Nephron progenitor cell (in vitro differentiated cells): ENCODE data around the gene ARRB2.
"Not testable (repeated sequence)": the region's sequence is repeated elsewhere in the genome, so short reads cannot be mapped to it uniquely, and the experiment has no call there.

Experiments
- DNase-seq: peaks from one replicate; pipeline ENCODE4 v3.0.0; 2021
- H3K27ac Mint-ChIP-seq: 2 replicates; pipeline ENCODE4 v1.8.0; 2021; ENCODE audit warnings: mild to moderate bottlenecking, moderate library complexity, mixed read lengths
- H3K27me3 Mint-ChIP-seq: 2 replicates; pipeline ENCODE4 v1.8.0; 2021; ENCODE audit warnings: mild to moderate bottlenecking, low read depth, mixed read lengths; ENCODE audit not compliant: poor library complexity
- H3K36me3 Mint-ChIP-seq: 2 replicates; pipeline ENCODE4 v1.8.0; 2021; ENCODE audit warnings: low read depth, mixed read lengths
- H3K4me1 Mint-ChIP-seq: 2 replicates; pipeline ENCODE4 v1.8.0; 2021; ENCODE audit warnings: mixed read lengths
- H3K4me3 Mint-ChIP-seq: 2 replicates; pipeline ENCODE4 v1.8.0; 2021; ENCODE audit warnings: mild to moderate bottlenecking, moderate library complexity, mixed read lengths
- H3K9me3 Mint-ChIP-seq: 2 replicates; pipeline ENCODE4 v1.8.0; 2021; ENCODE audit warnings: mild to moderate bottlenecking, moderate library complexity, mixed read lengths
- CTCF ChIP-seq: fragments of 200-600 bp; sonication (generic); IDR thresholded peaks from 2 replicates; pipeline ENCODE4 v1.5.0; 2021; ENCODE audit warnings: antibody characterized with exemption

ARRB2 gene

GRCh38 chr17:4706121-4706520 lies 4.3 kb upstream of the ARRB2 start:
- TF ChIP-seq CTCF: no peak
- Mint-ChIP-seq H3K9me3 (no peaks in the 10 kb centered on the region), H3K4me3 (peak overlapping the region; percentile 56), H3K27ac (no peak overlapping the region), H3K36me3 (peaks cover 7% of the 10 kb centered on the region), H3K4me1 (peaks cover 60% of the 10 kb centered on the region), H3K27me3 (peaks cover 7% of the 10 kb centered on the region)
- no peak for DNase-seq

GRCh38 chr17:4708436-4708835 lies 2.0 kb upstream of the ARRB2 start:
- Mint-ChIP-seq H3K4me1 (peaks cover 43% of the 10 kb centered on the region), H3K27me3 (peaks cover 7% of the 10 kb centered on the region), H3K9me3 (no peaks in the 10 kb centered on the region), H3K27ac (no peak overlapping the region), H3K36me3 (peaks cover 7% of the 10 kb centered on the region), H3K4me3 (no peak overlapping the region)
- DNase-seq: no peak
- no peak for TF ChIP-seq CTCF

GRCh38 chr17:4710693-4711634 lies 532 bp downstream of the ARRB2 start:
- H3K4me3 Mint-ChIP-seq: peak overlapping the region; percentile 81
- H3K27me3 Mint-ChIP-seq: peaks cover 7% of the 10 kb centered on the region
- H3K9me3 Mint-ChIP-seq: no peaks in the 10 kb centered on the region
- peaks cover 5% of the 10 kb centered on the region for H3K36me3 Mint-ChIP-seq
- no peak overlapping the region for H3K27ac Mint-ChIP-seq
- TF ChIP-seq CTCF: no peak
- no peak for DNase-seq
- peaks cover 25% of the 10 kb centered on the region for H3K4me1 Mint-ChIP-seq

- no peak for DNase-seq
- no peak for TF ChIP-seq CTCF
- H3K27me3 Mint-ChIP-seq: peaks cover 7% of the 10 kb centered on the region
- H3K36me3 Mint-ChIP-seq: peaks cover under 1% of the 10 kb centered on the region
- no peaks in the 10 kb centered on the region for H3K9me3 Mint-ChIP-seq
- H3K4me3 Mint-ChIP-seq: peak overlapping the region; percentile 81
- H3K4me1 Mint-ChIP-seq: peaks cover 19% of the 10 kb centered on the region
- H3K27ac Mint-ChIP-seq: no peak overlapping the region
These were observed 1.3 kb downstream of the ARRB2 start for GRCh38 chr17:4711661-4712181.

GRCh38 chr17:4712526-4712925 lies 2.1 kb downstream of the ARRB2 start:
- DNase-seq: no peak
- H3K27ac Mint-ChIP-seq: no peak overlapping the region
- H3K4me1 Mint-ChIP-seq: peaks cover 15% of the 10 kb centered on the region
- no peaks in the 10 kb centered on the region for H3K9me3 Mint-ChIP-seq
- H3K36me3 Mint-ChIP-seq: peaks cover 9% of the 10 kb centered on the region
- no peak for TF ChIP-seq CTCF
- H3K4me3 Mint-ChIP-seq: no peak overlapping the region
- H3K27me3 Mint-ChIP-seq: peaks cover 3% of the 10 kb centered on the region

- not testable (repeated sequence) for H3K4me3 Mint-ChIP-seq, H3K27me3 Mint-ChIP-seq, DNase-seq, H3K9me3 Mint-ChIP-seq, H3K27ac Mint-ChIP-seq
- Mint-ChIP-seq H3K4me1 (peaks cover 16% of the 10 kb centered on the region), H3K36me3 (peaks cover 22% of the 10 kb centered on the region)
These were observed 4.1 kb downstream of the ARRB2 start for GRCh38 chr17:4714340-4715062.
